Activated CD4-positive, alpha-beta T cell treated with anti-CD3 and anti-CD28 coated beads, Interleukin-2, amount 50 U/mL, for 4 hours (primary cell): ENCODE results near the gene ARPC3.
A peak's percentile ranks its signal among the peaks of the same experiment; 100 is the strongest.
"Not testable (repeated sequence)": the region's sequence is repeated elsewhere in the genome, so short reads cannot be mapped to it uniquely, and the experiment has no call there.

Source experiments
- DNase-seq, 2 experiments: peaks; one replicate each; pipeline ENCODE4 v3.0.0-alpha.2; 2020

Gene ARPC3

DNA sequence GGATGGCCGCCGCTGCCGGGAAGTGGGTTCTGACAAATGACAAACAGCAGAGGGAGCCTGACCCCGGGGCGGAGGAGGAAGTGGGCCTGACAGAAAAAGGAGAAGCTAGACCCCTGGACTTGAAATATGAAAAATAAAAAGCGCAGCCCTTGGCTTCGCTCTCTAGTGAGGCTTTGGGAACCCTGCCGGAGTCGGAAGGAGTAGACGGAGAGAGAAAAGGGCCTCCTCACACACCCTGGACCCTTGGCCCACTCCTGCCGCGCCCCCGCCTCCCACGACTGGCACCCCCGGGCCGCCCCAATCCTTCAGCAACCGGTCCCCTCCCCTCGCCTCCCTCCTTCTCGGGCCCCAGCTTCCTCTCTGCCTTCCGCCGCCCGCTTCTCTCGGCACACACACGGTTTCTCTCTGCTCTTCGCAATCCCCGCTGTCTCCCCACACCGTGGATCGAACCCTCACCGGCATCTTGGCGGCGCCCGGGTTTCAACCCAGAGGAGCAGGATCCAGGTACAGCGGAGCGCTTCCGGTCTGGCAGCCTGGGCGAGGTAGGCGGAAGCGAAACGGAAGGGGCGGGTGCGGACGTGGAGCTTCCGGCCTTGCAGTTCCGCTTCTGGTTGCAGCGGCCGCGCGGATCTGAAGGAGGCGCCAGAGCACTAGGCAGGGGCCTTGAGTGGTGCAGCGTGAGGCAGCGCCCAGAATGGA, at the start of gene ARPC3:
TSS of gene ARPC3 (minus strand) at position 539 of the 699 bp plus-strand sequence. CDS start at position 462, 77 bp downstream.
- DNase-seq = peak; percentile 94 to 95

DNA sequence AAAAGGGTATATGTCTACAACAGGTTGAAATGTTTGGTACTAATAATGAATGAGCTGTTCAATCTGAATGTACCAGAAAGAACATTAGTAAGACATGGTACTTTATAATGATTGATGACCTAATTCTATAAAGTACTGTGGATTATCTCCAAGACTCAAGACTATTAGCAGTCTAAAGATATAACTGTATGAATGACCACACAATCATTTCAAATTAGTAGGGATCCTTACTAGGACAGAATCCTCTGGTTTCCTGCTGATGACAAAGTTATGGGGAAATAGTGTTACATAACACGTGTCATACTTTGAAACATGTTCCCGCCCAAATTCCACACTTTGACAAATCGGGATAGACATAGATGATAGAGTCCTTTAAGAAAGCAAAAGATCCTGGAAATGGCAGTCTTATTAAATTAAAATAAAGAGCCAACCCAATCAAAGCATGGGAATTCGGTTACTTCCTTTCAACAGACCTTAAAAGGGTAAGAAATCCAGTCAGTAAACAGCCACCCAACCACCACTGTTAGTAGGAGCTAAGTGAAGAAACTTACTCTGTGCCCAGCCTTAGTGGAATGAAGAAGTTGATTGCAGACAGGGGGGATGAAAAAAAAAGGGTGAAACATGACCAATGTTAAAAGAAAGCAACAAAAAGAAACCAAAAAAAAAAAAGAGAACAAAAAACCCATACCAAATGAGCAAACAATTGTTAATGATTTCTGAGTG, 49.0 kb upstream of the ARPC3 start:
- no peak for DNase-seq

DNA sequence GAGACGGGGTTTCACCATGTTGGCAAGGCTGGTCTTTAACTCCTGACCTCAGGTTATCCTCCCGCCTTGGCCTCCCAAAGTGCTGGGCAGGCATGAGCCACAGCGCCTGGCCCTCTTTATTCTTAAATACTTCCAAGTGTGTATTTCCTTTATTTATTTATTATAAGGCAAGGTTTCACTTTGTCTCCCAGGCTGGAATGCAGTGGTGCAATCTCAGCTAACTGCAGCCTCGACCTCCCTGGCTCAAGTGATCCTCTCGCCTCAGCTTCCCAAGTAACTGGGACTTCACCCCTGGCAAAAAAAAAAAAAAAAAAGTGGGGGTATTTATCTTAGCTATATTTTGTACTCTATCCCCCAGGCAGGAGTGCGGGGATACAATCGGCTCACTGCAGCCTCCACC, 25.3 kb upstream of the ARPC3 start:
- no peak for DNase-seq

DNA sequence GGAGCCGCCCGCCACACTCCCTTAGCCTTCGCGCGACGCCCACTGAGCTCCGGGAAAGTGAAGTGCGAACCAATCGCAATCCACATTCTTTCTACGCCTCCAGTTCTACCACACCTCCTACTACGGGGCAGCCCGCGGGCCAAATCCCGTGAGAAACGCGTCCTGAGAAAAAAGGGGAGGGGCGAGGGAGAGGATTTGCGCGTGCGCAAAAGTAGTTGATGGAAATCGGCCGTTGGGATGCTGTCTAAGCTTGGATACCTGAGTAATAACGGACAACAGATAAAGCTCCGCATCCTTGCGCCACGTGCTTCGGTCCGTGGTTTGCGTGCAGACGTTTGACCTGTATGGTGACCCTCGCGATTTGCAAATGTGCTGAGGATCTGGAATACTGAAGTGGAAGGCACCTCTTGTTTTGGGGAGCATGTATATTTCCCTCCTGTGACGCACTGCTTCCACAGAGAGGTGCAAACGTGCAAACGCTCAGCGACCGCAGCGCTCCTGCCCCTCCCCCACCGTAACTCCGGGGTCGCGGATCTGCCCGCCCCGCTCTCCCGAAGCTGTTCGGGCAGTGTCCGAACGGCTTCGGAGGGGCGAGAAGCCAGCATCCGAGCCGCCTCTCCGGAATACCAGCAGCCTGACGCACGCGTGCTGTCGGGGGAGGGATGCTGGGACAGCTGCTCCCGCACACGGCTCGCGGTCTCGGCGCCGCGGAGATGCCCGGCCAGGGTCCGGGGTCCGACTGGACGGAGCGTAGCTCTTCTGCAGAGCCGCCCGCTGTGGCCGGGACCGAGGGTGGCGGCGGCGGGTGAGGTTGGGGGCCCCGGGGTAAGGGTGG, 18.3 kb upstream of the ARPC3 start, which contains the start of the genes FAM216A and GPN3:
TSS of gene FAM216A (plus strand) at position 632 of the 835 bp plus-strand sequence. CDS start at position 663, 31 bp downstream.
TSS of gene GPN3 (minus strand) at position 44 of the 835 bp plus-strand sequence. CDS start 54 bp downstream, outside the sequence.
- peak; percentile 92 to 93 for DNase-seq

DNA sequence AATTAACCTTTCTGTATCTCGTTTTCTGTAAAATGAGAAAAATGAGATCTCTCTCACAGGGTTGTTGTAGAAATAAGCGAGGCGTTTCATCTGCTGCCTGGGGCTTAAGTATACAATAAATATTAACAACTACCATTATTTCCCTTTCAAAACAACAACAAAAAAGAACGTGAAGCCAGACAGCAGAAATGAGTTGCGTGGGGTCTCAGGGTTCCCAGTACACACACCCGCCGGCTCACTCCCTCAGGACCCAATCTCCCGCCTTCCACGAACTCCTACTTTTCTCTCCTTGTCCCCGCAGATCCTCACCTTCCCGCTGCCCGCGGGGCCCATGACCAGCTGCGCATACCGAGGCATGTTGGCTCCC, 17.7 kb upstream of the ARPC3 start:
- no peak for DNase-seq

DNA sequence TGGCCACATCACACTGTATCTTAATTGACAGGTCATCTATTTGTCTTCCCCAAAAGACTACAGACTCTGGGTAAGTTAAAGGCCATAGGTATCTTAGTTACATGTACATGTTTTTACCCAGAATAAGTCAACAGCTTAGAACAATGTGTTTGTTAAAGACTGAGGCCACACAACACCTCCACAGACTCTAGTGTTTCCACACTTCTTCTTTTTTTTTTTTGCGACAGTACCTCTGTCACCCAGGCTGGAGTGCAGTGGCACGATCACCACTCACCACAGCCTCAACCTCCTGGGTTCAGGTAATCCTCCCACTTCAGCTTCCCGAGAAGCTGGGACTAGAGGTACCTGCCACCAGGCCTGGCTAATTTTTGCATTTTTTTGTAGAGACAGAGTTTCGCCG, 16.7 kb upstream of the ARPC3 start:
- DNase-seq = no peak

DNA sequence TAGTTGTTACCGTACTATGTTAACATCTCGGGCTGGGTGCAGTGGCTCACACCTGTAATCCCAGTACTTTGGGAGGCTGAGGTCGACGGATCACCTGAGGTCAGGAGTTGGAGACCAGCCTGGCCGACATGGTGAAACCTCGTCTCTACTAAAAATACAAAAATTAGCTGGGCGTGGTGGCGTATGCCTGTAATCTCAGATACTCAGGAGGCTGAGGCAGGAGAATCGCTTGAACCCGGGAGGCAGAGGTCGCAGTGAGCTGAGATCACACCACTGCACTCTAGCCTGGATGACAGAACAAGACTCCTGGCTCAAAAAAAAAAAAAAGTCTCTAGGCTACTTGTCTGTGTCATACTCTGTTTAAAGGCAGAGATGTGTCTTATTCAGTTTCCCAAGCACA, 15.6 kb upstream of the ARPC3 start:
- not testable (repeated sequence) for DNase-seq

DNA sequence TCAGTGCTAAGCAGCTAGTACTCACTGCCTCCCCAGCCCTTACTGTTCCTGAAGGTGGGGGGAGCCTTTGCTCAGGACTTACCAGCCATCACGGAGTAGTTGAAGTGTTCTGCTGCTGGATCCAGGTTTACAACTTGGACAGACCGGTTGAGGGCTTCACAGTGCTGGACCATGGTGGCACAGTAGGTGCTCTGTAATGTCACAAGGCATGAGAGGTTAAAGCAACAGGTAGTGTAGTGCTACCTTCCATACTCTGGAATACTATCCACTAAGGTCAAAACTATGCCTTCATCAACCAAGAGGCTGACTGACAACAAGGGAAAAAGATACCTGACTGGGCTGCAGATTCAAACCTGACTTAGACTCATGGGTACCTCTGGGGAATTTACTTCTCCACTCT, 14.9 kb upstream of the ARPC3 start:
- no peak for DNase-seq

DNA sequence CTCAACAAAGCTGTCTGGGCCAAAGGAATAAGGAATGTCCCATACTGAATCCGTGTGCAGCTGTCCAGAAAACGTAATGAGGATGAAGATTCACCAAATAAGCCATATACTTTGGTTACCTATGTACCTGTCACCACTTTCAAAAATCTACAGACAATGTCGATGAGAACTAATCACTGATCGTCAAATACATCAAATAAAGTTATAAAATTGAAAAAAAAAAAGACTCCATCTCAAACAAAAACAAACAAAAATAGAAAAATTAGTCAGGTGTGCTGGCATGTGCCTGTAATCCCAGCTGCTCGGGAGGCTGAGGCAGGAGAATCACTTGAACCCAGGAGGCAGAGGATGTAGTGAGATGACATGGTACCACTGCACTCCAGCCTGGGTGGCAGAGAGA, 11.1 kb upstream of the ARPC3 start:
- DNase-seq = not testable (repeated sequence)

DNA sequence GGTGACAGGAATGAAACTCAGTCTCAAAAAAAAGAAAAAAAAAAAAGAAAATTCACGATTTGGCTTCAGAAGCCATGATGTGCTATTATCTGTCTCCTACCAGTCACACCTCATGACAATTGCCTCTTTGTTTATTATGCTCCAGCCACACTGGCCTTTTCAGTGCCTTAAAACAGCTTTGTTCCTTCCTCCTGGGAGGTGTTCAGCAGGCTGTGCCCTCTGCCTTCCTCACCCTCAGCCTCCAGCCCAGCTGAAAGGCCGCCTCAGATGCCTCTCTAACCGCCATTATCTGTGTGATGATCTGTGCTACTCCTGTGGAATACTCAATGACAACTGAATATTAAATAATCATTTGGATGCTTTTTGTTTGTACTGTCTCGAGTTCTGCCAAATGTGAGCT, 8.6 kb upstream of the ARPC3 start:
- no peak for DNase-seq

DNA sequence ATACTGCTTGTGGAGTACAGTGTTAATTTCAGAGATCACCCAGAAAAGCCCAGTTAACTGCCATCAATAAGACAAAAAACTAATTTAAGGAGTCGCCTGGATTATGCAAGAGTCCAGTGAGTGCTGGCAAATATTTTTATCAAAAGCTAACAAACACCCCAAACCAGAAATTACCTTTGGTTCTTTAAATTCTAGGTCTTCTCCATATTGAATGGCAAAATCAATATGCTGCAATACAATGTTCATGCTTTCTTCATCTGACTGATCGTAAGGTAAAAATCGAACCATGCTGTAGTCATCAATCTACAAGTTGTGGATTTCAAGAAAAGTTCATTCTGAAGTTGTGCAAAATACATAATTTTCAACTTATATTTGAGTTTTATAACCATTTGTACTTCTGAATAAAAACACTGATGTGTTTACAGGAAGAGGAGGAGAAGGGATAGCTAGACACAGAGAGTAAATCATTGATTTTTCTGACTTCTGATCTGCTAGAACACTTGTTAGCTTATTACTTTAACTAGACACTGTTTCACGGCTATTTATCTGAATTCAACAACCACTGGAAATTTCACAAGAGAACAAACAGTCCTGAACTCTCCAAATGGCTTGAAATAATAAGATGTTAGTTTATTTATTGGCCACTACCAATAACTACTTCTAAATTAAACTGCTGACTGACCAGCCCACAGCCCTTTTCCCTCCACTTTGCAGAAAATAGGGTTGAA, 3.6 kb upstream of the ARPC3 start:
- DNase-seq = no peak

DNA sequence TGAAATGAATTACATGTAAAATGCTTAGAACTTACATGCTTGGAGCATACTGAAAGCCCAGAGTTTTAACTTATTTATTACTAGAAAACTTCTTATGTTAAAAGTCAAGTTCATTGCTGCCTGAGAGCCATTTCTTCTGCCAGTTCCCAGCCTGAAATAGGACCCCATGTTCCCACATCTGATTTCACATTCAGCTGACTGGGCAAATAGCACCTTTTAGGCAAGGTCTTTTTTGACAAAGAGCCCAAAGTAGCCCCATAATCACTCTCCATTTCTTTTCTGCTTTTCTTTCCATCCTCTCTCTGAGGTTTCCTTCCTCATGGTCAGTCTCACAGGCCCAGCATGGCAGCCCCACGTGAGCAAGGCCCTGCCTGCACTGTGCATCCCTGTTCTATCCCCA, 1.1 kb upstream of the ARPC3 start:
- DNase-seq = no peak

DNA sequence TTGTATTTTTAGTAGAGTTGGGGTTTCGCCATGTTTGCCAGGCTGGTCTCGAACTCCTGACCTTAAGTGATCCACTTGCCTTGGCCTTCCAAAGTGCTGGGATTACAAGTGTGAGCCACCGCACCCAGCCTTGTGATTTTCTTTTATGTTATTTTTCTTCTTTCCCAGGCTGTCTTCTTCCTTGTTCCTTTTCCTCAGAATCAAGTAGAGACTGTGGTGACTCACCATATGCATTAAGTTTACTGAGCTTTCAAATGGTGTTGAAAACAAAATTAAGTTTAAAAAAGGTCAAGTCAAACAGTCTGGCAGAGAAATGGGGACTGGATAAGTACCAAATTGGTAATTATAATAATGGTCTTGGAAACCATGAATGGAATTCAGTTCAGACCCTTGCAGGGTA, 5.7 kb downstream of the ARPC3 start:
- no peak for DNase-seq

DNA sequence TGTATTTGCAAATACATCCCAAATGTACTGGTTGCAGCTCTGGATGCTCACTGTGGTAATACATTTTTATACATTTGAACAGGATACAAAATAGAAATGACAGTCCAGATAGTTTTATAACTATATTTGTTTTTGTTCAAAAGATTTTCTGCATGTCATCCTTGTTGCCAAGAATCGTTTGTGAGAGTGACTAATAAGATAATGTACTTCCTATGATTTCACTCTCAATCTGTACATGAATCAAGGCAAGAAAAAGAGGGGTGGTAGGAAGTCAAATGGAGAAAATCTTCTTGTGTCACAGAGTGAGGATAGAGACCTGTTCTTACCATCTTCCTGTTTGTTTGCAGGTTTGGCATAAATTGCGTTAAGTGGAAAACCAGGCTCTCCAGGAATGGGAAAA, 13.9 kb downstream of the ARPC3 start:
- no peak for DNase-seq

DNA sequence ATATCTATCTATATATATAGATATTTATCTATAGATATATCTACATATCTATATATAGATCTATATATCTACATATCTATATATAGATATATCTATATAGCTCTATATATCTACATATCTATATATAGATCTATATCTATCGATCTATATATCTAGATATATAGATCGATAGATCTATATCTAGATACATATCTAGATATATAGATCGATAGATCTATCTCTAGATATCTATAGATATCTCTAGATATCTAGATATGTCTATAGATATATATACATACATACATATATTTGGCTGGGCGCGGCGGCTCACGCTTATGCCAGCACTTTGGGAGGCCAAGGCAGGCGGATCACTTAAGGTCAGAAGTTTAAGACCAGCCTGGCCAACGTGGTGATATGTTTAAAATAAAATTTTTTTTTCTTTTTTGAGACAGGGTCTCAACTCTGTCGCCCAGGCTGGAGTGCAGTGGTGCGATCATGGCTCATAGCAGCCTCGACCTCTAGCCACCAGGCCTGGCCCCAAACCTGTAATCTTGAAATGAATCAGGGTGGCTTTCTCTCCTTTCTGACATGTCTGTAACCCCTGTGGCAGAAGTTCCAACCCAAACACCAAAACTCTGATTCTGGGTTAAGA, 18.1 kb downstream of the ARPC3 start:
- DNase-seq = no peak

DNA sequence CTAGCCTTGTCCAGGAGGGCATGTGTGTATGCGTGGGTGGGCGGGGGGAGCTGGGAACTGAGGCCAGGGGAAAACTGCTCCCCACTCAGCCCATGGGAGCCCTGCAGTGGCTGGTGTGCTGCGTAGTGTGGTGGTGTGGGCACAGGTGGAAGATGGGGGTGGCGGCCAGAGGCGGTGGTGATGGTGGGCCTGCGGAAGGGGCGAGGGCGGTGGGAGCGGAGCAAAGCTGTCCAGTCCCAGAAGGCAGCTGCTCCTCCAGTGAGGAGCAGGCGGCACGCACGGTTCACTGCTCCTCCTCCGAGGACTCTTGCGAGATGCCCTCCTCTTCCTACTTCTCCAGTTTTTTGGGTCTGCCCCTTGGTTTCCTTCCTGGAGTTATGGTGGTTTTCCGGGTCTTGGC, 20.5 kb downstream of the ARPC3 start:
- not testable (repeated sequence) for DNase-seq

DNA sequence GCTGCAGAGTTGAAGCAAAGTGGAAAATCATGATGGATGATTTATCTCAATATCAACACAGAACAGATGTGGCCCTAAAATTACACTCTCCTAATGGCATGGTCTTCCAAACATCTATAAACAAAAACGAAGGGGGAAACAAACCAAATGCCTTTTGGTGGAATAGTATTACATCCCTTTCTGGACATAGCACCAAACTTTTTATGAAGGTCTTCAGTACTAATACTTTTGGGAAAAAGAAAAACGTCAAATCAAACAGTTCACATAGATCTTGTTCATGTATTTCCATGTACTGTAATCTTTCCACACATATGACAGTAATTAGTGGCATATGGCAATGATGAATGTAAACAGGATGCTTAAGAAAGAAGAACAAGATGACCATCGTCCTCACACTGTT, 23.7 kb downstream of the ARPC3 start:
- DNase-seq = no peak

DNA sequence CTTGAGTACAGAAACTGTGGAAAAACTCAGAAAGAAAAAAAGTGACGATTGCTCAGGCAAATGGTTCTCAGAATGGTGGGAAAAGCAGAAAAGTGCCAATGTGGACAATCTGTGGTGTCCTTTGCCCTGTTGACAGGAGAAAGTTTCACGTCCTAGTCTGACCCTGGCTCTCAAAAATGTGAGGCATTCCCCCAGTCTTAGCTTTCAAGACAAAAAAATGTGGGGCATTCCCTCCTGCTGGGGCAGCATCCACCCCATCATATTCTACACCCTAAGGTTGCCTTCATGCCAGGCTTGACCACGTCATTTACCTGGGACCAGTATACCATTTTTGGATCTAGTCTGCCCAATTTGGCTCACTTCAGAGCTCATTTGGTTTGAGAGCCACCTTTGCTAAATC, 25.9 kb downstream of the ARPC3 start:
- DNase-seq = no peak

DNA sequence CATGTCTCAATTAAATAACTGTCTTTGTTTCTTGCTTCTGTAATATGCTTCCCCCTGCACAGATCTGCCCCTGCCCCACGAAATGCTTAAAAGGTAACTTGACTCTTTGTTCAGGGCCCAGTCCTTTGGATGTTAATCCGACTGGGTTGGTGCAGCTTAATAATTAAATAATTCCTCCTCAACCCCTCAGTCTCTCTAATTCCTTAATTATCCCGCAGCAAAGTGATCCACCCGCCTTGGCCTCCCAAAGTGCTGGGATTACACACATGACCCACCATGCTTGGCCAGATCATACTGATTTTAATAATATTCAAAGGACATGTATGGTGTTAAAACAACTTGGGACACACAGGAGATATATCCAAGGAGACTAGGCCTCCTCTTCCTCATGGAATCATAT, 28.4 kb downstream of the ARPC3 start:
- no peak for DNase-seq

DNA sequence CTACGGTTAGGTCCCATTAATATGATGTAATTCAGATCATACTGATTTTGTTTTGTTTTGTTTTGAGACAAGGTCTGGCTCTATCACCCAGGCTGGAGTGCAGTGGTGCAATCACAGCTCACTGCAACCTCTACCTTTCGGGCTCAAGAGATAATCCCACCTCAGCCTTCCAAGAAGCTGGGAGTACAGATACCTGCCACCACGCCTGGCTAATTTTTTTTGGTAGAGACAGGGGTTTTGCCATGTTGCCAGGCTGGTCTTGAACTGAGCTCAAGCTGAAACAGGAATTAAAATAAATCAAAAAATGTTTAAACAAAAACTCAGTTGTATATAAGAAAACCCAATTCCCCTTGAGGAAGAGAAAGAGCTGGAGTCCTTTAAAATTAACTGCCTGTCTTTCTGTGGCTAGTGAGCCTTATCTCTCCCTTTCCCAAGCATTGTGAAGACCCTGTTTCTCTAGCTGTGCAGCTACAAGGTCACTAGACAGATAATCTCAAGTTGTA, 28.9 kb downstream of the ARPC3 start:
- no peak for DNase-seq

DNA sequence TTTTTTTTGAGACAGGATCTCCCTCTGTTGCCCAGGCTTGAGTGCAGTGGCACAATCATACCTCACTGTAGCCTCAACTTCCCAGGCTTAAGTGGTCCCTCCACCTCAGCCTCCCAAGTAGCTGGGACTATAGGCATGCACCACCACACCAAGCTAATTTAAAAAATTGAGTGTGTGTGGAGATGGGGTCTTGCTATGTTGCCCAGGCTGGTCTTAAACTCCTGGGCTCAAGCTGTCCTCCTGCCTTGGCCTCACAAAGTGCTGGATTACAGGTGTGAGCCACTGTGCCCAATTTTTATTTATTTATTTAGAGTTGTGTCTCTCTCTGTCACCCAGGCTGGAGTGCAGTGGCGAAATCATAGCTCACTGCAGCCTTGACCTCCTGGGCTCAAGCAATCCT, 29.5 kb downstream of the ARPC3 start:
- not testable (repeated sequence) for DNase-seq

DNA sequence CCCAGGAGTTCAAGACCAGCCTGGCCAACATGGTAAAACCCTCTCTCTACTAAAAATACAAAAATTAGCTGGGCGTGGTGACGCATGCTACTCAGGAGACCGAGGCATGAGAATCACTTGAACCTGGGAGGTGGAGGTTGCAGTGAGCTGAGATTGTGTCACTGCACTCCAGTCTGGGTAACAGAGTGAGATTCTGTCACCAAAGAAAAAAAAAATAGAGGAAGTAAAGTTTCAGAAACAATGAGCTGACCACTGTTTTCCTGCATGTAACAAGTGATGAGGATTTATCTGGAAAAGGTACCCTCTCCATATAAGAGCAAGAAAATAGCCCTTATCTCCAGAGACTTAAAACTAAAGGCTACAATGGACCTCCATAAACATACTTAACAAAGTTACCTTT, 33.0 kb downstream of the ARPC3 start:
- not testable (repeated sequence) for DNase-seq
